Measurements from ENCODE around the gene MYCN.

MYCN gene

DNA sequence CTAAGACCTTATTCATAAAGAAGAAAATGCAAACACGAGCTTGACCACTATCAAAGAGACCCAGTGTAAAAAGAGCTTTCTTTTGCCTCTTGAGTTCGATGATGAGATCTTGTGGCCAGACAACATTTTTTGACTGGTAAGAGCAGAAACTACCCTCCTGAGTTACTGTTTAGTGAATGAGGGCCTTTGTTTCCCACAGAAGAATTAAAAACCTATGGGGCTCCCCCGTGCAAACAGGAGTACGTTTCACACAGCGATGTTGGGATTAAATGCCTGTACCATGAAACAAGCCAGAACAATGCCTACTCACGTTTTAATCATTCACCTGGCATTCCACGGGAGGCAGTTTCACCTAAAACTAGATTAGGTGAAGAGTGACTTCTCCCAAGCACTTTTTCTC lies 36.0 kb downstream of the MYCN start:
- no peak for DNase-seq (ENCODE audit: low read depth in 2 of 2)

DNA sequence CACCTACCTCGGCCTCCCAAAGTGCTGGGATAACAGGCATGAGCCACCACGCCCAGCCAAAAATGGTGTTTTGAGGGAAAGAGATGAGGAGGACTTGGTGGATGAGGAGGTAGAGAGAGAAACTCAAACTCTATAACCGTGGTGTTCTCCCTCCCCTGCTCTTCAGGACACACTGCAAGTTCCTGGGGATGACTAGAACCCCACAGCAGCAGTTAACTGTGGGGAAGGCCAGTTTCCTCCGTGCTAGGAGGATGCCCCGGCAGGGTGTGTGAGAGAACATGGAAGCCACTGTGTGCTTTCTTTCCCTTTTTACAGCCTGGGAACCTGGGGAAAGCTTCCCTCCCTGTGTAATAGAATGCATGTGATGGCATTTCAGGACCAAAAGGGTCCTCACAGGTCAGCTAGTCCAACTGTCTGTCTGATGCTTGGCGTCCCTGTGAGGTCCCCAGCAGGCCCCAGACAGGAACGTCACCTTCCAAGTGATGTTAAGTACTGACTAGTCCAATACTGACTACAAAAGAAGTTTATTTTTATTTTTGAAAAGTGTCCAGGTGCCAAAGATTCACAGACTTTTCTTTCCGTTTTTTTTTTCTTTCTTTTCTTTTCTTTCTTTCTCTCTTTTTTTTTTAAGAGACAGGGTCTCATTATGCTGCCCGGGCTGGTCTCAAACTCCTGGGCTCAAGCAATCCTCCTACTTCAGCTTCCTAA lies 38.9 kb downstream of the MYCN start:
- DNase-seq (ENCODE audit: low read depth in 2 of 2) = no peak

DNA sequence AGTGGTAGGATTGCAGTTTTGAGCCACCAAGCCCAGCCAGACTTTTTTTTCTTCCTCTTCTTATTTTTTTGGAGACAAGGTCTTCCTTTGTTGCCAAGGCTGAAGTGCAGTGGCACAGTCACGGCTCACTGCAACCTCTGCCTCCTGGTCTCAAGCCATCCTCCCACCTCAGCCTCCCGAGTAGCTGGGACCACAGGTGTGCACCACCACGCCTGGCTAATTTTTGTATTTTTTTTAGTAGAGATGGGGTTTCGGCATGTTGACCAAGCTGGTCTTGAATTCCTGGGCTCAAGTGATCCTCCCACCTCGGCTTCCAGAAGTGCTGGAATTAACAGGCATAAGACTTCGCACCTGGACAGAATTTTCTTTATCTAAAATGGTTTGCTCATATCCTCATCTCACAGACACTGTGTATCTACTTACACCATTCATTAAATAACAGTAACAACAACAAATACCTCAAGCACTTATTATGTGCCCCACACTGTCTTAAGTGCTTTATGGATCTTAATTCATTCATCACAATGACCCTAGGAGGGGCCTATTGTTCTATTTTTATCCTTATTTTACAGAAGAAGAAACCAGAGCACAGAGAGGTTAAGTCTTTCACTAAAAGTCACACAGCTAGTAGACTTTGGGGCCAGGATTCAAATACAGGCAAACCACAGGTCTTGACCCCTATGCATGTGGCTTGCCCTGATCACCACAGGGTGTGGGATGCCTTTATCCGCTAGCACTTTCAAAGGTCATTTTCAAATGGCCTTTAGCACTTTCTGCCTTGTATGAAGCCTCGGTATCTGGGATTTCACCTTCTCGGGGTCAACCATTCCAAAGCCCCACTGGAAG lies 39.6 kb downstream of the MYCN start:
- no peak for DNase-seq (ENCODE audit: low read depth in 2 of 2)

DNA sequence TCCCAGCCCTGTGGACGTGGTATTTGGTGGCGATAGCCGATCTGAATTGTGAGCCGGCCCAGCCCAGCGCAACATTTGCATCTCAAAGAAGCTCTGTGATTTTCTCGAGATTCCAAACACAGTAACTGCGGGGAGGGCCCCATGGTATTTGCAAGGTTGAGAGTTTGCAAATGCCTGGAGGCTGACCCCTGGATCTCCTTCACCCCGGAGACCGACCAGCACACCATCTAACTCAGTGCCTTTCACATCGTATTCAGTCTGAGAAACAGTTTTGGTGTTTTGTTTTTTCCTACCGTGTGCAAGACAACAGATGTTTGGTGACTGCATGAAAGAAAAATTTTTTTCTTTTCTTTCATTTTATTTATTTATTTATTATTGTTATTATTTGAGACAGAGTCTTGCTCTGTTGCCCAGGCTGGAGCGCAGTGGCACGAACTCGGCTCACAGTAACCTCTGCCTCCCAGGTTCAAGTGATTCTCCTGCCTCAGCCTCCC lies 40.3 kb downstream of the MYCN start:
- no peak for DNase-seq (ENCODE audit: low read depth in 2 of 2)

DNA sequence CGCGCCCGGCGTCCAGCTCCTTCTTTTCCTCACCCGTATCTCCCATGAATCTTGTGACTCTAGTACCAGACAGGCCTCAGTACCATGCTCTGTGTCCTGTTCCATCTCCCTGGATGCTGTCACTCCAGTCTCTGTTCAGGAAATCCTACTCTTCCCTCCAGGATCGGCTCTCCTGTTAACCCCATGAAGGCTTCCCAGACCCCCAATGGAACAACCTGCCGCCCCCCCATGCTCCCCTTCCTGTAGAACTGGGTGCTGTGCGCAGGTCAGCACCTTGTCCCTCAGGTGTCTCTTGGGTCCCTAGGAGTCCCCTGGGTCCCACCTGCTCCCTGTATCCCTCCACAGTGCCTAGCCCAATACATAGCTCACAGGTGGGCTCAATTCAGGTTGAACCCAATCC lies 41.3 kb downstream of the MYCN start:
- DNase-seq (ENCODE audit: low read depth in 2 of 2) = no peak

DNA sequence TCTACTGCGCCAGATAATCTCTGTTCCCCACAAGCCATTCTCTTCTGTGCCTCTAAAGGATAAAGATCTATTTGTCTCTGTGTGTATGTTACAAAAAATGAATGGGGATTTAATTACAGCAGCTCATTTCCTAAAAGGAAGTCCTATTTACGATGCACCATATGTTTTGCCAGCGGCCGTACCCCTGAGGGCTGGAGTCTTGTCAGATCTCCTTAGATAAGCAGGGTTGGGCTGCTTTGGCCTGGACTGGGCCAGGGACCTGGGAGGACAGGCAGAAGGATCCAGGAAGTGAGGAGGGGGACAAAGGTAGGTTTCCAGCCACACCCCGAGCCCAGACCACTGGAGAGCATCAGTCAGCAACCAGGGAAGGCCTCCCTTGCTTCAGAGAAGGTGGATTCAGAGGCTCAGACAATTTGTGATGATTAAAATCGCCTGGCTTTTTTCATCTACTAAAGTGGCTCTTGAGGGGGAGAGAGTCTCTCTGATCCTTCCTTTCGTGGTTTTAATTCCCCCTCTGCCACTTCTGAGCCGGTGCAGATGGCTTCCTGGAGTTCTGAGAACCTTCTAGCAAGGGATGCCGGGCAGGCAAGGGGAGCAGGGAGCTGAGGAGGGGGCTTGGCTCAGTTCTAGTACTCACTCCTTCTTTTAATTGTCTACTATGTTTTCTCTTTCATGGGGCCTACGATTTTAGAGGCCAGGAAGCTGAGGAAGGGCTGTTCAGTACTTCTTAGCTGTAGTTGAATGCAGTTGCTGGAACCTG lies 42.1 kb downstream of the MYCN start:
- no peak for DNase-seq (ENCODE audit: low read depth in 2 of 2)

DNA sequence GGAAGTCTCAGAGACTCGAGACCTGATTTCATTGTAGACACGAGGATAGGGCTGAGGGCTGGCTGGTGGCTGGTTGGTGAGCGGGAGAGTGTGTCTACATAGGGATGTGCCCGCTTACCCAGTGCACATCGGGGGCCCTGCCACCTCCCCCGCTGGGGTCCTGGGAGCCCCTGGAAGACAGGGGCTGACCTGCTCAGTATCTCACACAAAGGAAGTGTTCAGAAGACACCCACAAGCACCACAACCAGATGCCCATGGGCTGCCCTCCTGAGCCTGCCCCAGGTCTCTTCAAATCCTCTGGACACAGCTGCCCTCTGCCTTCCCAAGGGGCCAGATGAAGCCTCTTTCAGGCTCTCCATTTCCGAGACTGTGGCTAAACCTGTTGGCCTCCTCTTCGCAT lies 43.1 kb downstream of the MYCN start:
- no peak for DNase-seq (ENCODE audit: low read depth in 2 of 2)

DNA sequence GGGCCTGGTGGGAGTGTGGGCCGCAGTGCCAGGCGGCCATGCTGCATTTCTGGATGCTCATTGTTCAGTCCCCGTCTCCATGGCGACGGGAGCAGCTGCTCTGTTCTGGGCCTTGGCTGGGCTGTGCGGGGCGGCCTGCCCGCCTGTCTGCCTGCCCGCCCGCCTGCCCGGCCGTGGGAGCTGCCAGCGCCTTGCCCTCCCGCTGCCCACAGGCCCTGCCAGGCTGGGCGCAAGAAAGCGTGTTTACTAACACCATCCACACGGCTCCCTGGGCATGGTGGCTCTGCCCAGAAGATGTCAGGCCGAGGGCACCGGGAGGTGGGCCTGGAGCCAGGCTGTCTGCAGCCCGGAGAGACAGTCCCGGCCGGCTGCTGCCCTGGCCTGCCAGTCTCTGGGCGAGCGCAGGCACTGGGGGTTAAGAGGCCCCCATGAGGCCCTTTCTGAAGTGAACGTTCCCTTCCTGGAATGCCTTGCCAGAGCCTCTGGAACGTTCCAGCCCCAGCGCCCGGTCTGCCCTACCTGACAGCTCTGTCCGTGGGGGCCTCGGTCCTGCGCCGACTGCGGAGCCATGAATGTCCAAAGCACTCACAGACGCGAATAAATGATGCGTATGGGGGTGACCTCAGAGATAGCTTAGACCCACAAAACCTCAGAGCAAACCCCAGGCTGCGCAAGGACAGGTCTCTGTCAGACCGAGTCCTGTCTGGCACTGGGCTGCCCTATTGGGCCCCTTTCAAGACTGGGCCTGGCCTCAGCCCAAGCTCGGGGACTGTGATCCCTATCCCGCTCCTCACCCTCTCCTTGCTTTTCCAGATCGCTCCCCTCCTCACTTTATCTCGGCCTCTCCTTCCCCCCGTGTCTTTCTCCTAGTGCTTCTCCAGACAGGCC lies 44.3 kb downstream of the MYCN start:
- no peak for DNase-seq (ENCODE audit: low read depth in 2 of 2)

DNA sequence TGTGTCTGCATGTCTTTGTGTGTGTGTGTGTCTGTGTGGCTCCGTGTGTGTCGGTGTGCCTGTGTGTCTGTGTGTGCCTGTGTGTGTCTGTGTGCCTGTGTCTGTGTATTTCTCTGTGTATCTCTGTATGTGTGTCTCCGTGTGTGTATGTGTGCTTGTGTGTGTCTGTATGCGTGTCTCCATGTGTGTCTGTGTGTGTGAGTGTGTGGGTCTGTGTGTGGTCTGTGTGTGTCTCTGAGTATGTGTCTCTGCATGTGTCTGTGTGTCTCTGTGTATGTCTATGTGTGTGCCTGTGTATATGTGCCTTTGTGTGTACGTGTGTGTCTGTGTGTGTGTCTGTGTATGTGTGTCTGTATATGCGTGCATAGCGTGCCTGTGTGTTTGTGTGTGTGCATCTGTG lies 45.2 kb downstream of the MYCN start:
- no peak for DNase-seq (ENCODE audit: low read depth in 2 of 2)

DNA sequence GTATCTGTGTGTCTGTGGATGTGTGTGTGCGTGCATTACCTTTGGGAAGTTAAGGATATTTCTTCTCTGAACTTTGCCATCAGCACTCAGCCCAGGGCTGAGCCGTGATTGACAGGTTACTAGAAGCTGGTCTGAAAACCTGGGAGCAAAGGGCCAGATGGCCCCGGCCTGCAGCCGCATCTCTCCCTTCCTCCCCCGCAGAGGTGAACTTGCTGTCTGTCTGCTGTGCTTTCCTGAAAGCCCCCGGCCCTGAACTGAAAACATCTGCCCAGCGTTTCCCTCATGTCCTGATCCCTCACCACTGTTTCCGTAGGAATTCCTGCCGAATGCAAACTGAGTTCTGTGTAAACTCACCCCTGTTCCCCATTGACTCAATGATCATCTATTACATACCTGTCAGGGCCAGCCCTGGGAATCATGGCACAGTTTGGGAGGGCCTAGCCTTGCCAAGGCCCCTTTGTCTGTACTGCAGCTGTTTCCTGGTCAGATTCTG lies 45.8 kb downstream of the MYCN start:
- DNase-seq (ENCODE audit: low read depth in 2 of 2) = no peak

DNA sequence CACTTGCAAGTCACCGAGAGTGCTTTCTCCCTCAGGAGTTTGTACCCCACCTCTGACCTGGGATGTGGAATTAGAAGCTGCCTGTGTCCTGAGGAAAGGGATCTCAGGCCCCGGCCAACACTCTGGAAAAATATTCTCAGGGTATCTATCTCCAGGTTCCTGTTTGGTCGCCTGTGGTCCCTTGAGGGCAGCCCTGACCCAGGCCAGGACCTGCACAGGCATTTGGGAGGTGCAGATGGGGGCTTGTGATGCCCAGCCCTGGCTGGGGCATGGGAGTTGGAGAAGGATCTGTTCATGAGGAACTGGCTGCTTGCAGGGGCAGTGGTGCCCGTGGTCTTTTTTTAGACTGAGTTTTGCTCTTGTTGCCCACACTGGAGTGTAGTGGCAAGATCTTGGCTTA lies 46.3 kb downstream of the MYCN start:
- no peak for DNase-seq (ENCODE audit: low read depth in 2 of 2)

DNA sequence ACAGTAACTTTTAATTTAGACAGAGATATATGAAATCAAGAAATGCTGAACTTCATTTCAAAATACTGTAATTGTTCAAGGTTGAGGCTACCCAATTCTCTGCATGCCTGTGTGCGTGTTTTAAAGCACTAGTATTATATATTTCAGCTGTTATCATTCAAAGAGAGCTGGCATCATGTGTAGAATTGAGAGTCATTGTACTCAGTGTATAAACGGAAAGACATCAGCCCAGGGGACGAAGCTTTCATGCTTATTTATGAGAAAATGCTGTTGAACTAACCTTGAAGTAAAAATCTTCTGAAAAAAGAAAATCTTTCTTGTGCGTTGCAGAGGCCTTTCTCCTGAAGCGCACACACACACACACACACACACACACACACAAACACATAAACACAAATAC lies 48.4 kb downstream of the MYCN start:
- no peak for DNase-seq (ENCODE audit: low read depth in 2 of 2)

DNA sequence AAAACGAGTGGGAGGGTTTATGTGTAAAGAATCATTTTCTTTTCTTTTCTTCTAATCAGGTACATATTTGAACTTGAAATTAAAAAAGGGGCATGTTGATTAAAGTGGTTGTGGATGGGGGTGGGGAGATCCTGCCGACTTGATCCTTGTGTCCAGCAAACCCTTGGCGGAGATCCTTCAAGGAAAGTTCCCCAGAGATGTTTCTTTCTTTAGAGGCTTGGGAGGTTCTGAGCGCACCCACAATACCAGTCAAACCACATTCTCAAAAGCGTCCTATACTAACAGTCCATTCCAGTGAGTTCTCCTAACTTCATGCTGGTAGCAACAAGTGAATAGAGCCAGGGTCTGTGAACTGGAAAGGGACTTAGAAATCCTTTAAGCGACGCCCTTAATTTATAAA lies 49.2 kb downstream of the MYCN start:
- no peak for DNase-seq (ENCODE audit: low read depth in 2 of 2)

DNA sequence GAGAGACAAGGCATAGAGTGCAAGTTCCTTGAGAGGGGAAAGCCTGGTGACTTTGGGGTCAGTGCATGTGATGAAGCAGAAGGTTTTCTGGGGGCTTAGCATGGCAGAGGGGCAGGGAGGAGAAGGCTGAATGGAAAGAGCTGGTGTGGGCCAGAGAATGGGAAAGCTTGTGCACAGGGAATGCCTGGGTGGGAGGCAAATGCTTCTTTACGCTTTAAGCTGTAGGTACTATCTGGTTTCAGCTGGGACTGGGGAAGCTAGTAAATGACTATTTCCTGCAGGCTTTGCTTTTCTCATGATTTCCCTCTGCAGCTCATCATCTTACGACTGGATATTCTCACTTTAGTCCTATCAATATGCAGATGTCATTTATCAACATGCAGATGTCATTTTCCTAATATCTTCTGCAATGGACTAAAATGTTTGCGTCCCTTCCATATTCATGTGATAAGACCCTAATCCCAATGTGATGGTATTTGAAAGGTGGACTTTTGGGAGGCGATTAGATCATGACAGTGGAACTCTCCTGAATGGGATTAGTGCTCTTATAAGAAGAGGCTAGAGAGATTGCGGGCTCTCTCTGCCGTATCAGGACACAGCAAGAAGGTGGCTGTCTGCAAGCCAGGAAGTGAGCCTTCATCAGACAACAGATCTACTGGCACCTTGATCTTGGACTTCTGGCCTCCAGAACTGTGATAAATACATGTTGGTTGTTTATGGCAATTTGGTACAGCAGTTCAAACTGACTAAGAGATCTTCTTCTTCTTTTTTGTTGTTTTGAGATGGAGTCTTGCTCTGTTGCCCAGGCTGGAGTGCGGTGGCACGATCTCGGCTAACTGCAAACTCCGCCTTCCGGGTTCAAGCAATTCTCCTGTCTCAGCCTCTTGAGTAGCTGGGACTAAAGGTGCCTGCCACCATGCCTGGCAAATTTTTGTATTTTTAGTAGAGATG lies 50.1 kb downstream of the MYCN start:
- no peak for DNase-seq (ENCODE audit: low read depth in 2 of 2)

DNA sequence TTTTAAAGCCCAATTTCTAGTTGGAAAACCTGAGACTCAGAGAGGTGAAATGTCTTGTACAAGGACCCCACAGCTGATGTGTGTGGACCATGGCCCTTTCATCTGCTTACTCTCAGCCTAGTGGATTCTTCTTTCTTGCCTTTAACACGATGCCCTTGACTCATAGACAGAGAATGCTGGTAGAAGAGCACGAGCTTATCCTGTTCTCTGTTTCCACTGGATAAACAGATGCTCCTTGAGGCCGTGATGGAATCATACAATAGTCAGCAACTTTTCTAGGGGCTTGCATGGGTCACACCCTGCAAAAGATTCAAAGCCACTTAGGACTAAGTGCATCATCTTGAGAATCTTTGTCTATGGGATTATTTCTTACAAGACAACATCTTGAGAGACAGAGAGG lies 50.9 kb downstream of the MYCN start:
- no peak for DNase-seq (ENCODE audit: low read depth in 2 of 2)

DNA sequence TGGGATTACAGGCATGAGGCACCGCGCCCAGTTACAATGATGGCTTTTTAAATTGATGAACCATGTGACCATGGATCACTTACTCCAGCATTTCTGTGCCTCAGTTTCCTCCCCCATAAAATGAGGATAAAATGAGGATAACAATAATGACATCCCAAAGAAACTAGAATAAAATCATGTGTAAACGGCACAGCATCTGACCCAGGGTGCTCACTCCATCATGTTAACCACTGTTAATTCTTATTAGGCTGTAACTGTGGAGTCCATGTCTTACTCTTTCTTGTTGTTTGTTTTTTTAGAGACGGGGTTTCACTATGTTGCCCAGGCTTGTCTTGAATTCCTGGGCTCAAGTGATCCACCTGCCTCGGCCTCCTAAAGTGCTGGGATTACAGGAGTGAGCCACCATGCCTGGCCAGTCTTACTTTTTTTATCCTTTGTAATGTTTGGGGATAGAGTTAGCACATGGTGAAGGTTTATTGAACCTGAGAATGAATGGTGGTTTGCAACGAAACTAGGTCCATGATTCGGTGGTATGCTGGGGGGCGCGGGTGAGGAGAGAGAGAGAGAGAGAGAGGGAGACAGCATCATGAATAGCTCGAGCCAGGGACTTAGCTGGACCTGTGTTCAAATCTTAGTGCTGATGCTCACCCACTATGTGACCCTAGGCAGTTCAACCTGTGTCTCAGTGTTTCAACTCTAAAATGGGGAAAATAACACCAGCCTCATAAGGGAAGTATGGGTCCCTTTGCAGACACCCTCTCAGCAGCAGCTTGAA lies 52.3 kb downstream of the MYCN start:
- DNase-seq (ENCODE audit: low read depth in 2 of 2) = no peak

DNA sequence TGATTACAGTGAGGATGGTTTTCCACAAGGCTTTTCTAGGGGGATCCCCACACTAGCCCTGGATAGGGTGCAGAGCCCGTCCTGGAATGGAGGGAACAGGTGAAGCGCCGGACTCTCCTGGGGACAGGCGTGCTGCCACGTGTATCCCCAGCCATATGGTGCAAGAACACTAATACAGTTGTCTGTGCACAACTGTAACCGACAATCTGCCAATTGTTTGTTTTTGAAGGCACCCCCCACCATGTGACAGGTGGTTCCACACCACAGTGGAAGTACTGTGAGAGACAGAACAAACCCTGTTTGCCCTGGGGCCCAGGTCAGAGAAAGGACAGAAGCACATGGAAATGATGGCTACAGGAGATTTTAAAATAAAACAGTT lies 52.9 kb downstream of the MYCN start:
- no peak for DNase-seq (ENCODE audit: low read depth in 2 of 2)

DNA sequence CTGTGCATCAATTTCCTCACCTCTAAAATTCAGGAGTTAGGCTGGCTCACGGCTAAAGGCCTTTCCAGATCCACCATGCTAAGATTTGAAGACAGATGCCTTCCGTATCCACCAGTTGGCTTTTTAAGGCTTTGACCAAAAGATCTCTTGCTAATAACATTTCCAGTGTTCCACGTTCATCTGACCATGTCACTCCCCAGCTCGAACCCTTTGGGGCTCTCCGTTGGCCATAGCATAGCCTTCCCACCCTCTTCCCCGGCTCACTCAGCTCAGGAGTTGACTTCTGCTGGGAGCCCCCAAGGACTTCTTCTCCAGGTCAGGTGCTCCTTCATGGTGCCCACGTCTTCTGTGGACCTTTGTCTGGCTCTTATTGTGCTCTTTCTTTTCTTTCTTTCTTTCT lies 53.3 kb downstream of the MYCN start:
- DNase-seq (ENCODE audit: low read depth in 2 of 2) = no peak

DNA sequence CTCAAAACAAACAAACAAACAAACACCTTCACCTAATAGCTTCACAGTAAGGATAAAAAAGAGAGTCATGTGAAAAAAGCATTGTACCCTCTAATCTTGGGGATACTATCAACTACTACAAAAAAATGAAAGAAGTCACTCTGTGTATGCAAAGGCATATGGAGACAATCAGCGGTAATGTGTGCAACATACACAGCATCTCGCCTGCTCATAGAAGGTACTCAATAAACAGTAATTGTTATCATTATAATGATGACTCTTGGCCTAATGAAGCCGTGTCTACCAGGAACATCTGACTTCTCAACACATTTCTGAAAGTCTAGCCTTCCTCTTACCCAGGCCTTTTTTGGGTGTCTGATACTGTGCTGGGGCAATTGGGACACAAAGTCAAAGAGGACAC lies 55.3 kb downstream of the MYCN start:
- DNase-seq (ENCODE audit: low read depth in 2 of 2) = no peak

Measured in stimulated activated CD4-positive, alpha-beta T cell treated with anti-CD3 and anti-CD28 coated beads, Interleukin-12 subunit alpha, Interleukin-12 subunit beta, amount 100 ng/mL, for 24 hours (primary cell).